ENCODE results near the gene DNAJC5.

GRCh38 chr20:63961664-63962425, 66.9 kb downstream of the DNAJC5 start:
- no peak for TF ChIP-seq CTCF (IDR thresholded peaks at IDR 0.05; ENCODE audit: extremely low read depth in 1 of 2, insufficient read depth in 1 of 2, low read depth in 1 of 2, low read length in 2 of 2)
- TF ChIP-seq EZH2 (IDR thresholded peaks at IDR 0.05; ENCODE audit: borderline replicate concordance, low read depth, low read length, severe bottlenecking): no peak
- no peak for TF ChIP-seq POLR2A (IDR thresholded peaks at IDR 0.05; ENCODE audit: low read depth, low read length)
- no peak for TF ChIP-seq POLR2AphosphoS5 (IDR thresholded peaks at IDR 0.05; ENCODE audit: insufficient read depth, low read depth, low read length)
- no peak for TF ChIP-seq MAX (IDR thresholded peaks at IDR 0.05; ENCODE audit: insufficient read depth, insufficient read length)
- TF ChIP-seq MYC (IDR thresholded peaks at IDR 0.05; ENCODE audit: low read depth, low read length): no peak
- no peak for TF ChIP-seq GATA2 (IDR thresholded peaks at IDR 0.05; ENCODE audit: insufficient read depth, insufficient read length, low read depth, low read length)
